Trophoblast cell (in vitro differentiated cells and primary cell): ENCODE data around the gene SNX27.

Experiments
- DNase-seq, 2 donors: peaks; one replicate each; pipeline ENCODE4 v3.0.0-alpha.2; 2016
- H2AFZ ChIP-seq: 2 replicates; pipeline ENCODE4 v1.6.1; 2013; ENCODE audit warnings: low read length, moderate library complexity, mild to moderate bottlenecking; ENCODE audit not compliant: insufficient read depth, poor library complexity
- H2AK5ac ChIP-seq: 2 replicates; pipeline ENCODE4 v1.6.1; 2013; ENCODE audit warnings: mild to moderate bottlenecking, low read length
- H2BK120ac ChIP-seq: 2 replicates; pipeline ENCODE4 v1.6.1; 2013; ENCODE audit warnings: low read length, mild to moderate bottlenecking, moderate library complexity; ENCODE audit not compliant: insufficient read depth, poor library complexity
- H2BK12ac ChIP-seq: 2 replicates; pipeline ENCODE4 v1.6.1; 2013; ENCODE audit warnings: mild to moderate bottlenecking, low read length, moderate library complexity
- H2BK5ac ChIP-seq: 2 replicates; pipeline ENCODE4 v1.6.1; 2013; ENCODE audit warnings: low read length, low read depth, moderate library complexity, mild to moderate bottlenecking; ENCODE audit not compliant: poor library complexity
- H3K14ac ChIP-seq: 2 replicates; pipeline ENCODE4 v1.6.1; 2013; ENCODE audit warnings: mild to moderate bottlenecking, low read length
- H3K18ac ChIP-seq: 2 replicates; pipeline ENCODE4 v1.6.1; 2013; ENCODE audit warnings: mild to moderate bottlenecking, low read length
- H3K23ac ChIP-seq: 2 replicates; pipeline ENCODE4 v1.6.1; 2013; ENCODE audit warnings: low read length
- H3K27ac ChIP-seq: 2 replicates; pipeline ENCODE4 v1.5.1; 2013; ENCODE audit warnings: low read depth, mild to moderate bottlenecking, inconsistent platforms, low read length, moderate library complexity
- H3K27me3 ChIP-seq: 2 replicates; pipeline ENCODE4 v1.6.1; 2013; ENCODE audit warnings: inconsistent platforms, mild to moderate bottlenecking, low read length, moderate library complexity; ENCODE audit not compliant: insufficient read depth
- H3K36me3 ChIP-seq, 2 experiments: 1 replicate in 1 of 2; 2 replicates in 1 of 2; pipeline ENCODE4 v1.6.1; 2013; ENCODE audit warnings: low read length in 2 of 2, mild to moderate bottlenecking in 2 of 2, moderate library complexity in 1 of 2; ENCODE audit not compliant: insufficient read depth in 2 of 2, control insufficient read depth in 1 of 2
- H3K4ac ChIP-seq: 2 replicates; pipeline ENCODE4 v1.6.1; 2013; ENCODE audit warnings: low read depth, mild to moderate bottlenecking, low read length, moderate library complexity
- H3K4me1 ChIP-seq, 2 experiments: 1 replicate in 1 of 2; 2 replicates in 1 of 2; pipeline ENCODE4 v1.6.1; 2013; ENCODE audit warnings: low read length in 2 of 2, mild to moderate bottlenecking in 2 of 2, moderate library complexity in 1 of 2; ENCODE audit not compliant: insufficient read depth in 2 of 2, control insufficient read depth in 1 of 2
- H3K4me2 ChIP-seq: 2 replicates; pipeline ENCODE4 v1.6.1; 2013; ENCODE audit warnings: inconsistent platforms, mild to moderate bottlenecking, low read length, moderate library complexity
- H3K4me3 ChIP-seq: 2 replicates; pipeline ENCODE4 v1.5.1; 2013; ENCODE audit warnings: mild to moderate bottlenecking, low read depth, low read length, inconsistent platforms
- H3K79me1 ChIP-seq: one replicate; pipeline ENCODE4 v1.6.1; 2013; ENCODE audit warnings: low read length
- H3K79me2 ChIP-seq: 2 replicates; pipeline ENCODE4 v1.6.1; 2013; ENCODE audit warnings: low read length, mild to moderate bottlenecking; ENCODE audit not compliant: control insufficient read depth, insufficient read depth, poor library complexity
- H3K9ac ChIP-seq: 2 replicates; pipeline ENCODE4 v1.6.1; 2013; ENCODE audit warnings: mild to moderate bottlenecking, low read length
- H3K9me3 ChIP-seq: 2 replicates; pipeline ENCODE4 v1.6.1; 2013; ENCODE audit warnings: low read depth, mild to moderate bottlenecking, control low read depth, inconsistent platforms, low read length; ENCODE audit not compliant: insufficient read depth
- H4K12ac ChIP-seq: 2 replicates; pipeline ENCODE4 v1.6.1; 2013; ENCODE audit warnings: low read depth, mild to moderate bottlenecking, low read length, moderate library complexity
- H4K8ac ChIP-seq: 2 replicates; pipeline ENCODE4 v1.6.1; 2013; ENCODE audit warnings: low read depth, mild to moderate bottlenecking, low read length, moderate library complexity
- H4K91ac ChIP-seq: one replicate; pipeline ENCODE4 v1.6.1; 2013; ENCODE audit warnings: low read depth, mild to moderate bottlenecking, low read length, moderate library complexity
- WGBS: extraction: QIAGEN DNeasy Blood & Tissue Kit; methylation state at CpG from one replicate; pipeline ENCODE4 v1.1.7; 2013; ENCODE audit warnings: missing lambda C conversion rate; ENCODE audit not compliant: insufficient read length, insufficient coverage; ENCODE audit errors: extremely low coverage; 5-methylcytosine and 5-hydroxymethylcytosine counted together

Gene SNX27

DNA sequence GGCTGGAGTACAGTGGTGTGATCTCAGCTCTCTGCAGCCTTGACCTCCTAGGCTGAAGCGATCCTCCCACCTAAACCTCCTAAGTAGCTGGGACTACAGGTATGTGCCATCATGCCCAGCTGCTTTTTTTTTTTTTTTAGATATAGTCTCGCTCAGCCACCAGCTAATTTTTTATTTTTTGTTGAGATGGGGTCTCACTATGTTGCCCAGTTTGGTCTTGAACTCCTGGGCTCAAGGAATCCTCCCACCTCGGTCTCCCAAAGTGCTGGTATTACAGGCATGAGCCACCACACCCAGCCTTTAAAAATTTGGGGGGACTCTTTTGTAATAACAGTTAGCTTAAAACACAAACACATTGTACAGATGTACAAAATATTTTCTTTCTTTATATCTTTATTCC lies 1.7 kb upstream of the SNX27 start:
- Histone ChIP-seq H3K4me3 (no peak overlapping the region), H3K4me2 (no peak overlapping the region), H3K27me3 (no peaks in the 10 kb centered on the region), H3K79me1 (peaks cover 16% of the 10 kb centered on the region), H3K18ac (no peak overlapping the region), H3K27ac (no peak overlapping the region), H4K8ac (no peak overlapping the region), H2AFZ (no peak overlapping the region), H3K36me3 (no peaks in the 10 kb centered on the region), H4K12ac (no peak overlapping the region), H3K9ac (no peak overlapping the region), H2BK120ac (no peak overlapping the region), H3K79me2 (peaks cover 8% of the 10 kb centered on the region), H2AK5ac (no peak overlapping the region), H2BK12ac (no peak overlapping the region), H3K9me3 (no peaks in the 10 kb centered on the region), H4K91ac (no peak overlapping the region), H3K14ac (no peak overlapping the region), H3K23ac (no peak overlapping the region), H3K4ac (no peak overlapping the region), H2BK5ac (no peak overlapping the region), H3K4me1 (peaks cover 17 to 18% of the 10 kb centered on the region in 2 experiments)
- no CpG with 5 or more reads among the region's 3 CpGs for WGBS
- no peak for DNase-seq

DNA sequence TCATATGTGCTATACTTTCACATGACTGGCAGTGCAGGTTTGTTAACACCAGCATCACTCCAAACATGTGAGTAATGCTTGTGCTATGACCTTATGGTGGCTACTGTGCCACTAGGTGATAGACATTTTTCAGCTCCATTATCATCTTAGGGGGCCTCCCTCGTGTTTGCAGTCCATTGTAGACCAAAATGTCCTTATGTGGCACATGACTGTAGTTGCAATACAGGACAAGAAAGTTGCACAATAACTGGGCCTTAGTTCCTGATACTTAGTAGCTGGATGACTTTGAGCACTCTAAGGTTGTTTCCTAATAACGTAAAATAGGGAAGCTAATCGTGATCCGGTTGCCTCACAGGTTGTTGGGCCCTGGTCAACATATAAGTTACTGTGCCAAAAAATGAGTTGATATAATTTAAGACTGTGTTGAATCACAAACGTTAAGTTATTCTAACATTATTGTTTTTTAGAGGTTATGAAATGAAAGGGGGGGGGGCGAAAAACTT lies 511 bp upstream of the SNX27 start:
- H3K23ac ChIP-seq, result no peak overlapping the region
- peaks cover 8% of the 10 kb centered on the region for H3K79me2 ChIP-seq
- no peak overlapping the region for H4K12ac ChIP-seq
- H3K36me3 ChIP-seq, result no peaks in the 10 kb centered on the region
- no peak overlapping the region for H2AFZ ChIP-seq
- peak overlapping the region; percentile 30 for H3K4me2 ChIP-seq
- no peak overlapping the region for H3K18ac ChIP-seq
- H3K9me3 ChIP-seq, result no peaks in the 10 kb centered on the region
- no peak overlapping the region for H3K4ac ChIP-seq
- no peak overlapping the region for H3K14ac ChIP-seq
- peaks cover 16% of the 10 kb centered on the region for H3K79me1 ChIP-seq
- no peak overlapping the region for H2BK5ac ChIP-seq
- H3K9ac ChIP-seq, result no peak overlapping the region
- no peak overlapping the region for H3K4me3 ChIP-seq
- H2BK12ac ChIP-seq, result no peak overlapping the region
- H3K27ac ChIP-seq, result peak overlapping the region; percentile 49
- no peaks in the 10 kb centered on the region for H3K27me3 ChIP-seq
- peak; percentile 95 to 99 for DNase-seq
- H4K91ac ChIP-seq, result peak overlapping the region; percentile 29
- no CpG with 5 or more reads among the region's 6 CpGs for WGBS
- H2BK120ac ChIP-seq, result no peak overlapping the region
- no peak overlapping the region for H4K8ac ChIP-seq
- H2AK5ac ChIP-seq, result no peak overlapping the region
- peaks cover 14 to 15% of the 10 kb centered on the region in 2 experiments for H3K4me1 ChIP-seq

DNA sequence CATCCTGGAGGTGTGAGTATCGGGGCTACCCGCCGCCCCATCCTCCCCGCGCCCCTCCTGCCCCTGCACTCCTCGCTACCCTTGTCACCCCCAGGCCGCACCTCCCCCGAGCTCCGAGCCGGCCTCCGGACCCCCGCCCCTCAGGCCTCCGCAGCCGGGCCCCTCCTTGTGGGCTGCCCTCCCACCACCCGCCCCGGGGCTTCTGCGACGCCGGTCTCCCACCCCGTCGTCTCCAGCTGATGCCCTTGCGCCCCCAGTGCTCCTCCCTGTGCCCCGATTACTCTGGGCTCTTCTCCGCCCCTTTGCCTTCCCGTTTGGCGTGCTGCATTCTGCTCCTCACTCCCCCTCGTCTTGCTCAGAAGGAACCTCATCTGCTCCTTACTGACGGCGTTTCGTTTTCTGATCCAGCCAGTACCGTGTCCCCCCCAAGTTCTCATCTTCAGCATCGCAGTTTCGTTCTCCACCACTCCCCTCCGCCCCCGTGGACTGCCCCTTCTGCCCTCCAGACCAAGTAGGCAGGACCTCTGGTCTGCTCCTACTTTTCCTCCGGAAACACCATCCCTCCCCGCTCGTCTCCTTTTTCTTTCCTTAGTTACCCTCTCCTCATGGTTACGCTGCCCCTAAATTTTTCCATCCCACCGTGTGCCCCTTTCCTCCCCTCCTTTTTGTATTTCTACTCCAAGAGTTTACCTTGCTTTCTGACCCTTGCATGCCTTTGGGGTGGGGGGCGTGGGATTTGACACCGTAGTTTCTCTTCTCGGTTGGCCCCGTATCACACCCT lies 841 bp downstream of the SNX27 start:
- Histone ChIP-seq H2AK5ac (peak overlapping the region; percentile 56), H3K79me1 (peaks cover 11% of the 10 kb centered on the region), H2BK12ac (no peak overlapping the region), H3K9ac (peak overlapping the region; percentile 83), H2AFZ (peak overlapping the region; percentile 97), H3K18ac (peak overlapping the region; percentile 97), H3K4ac (peak overlapping the region; percentile 75), H3K79me2 (peaks cover 8% of the 10 kb centered on the region), H3K27ac (peak overlapping the region; percentile 78), H2BK5ac (peak overlapping the region; percentile 92), H3K36me3 (no peaks in the 10 kb centered on the region), H3K14ac (peak overlapping the region; percentile 95), H4K12ac (peak overlapping the region; percentile 82), H4K91ac (peak overlapping the region; percentile 98), H3K4me2 (peak overlapping the region; percentile 55), H3K9me3 (no peaks in the 10 kb centered on the region), H3K4me1 (peaks cover 9 to 11% of the 10 kb centered on the region in 2 experiments), H3K4me3 (peak overlapping the region; percentile 98), H3K23ac (no peak overlapping the region), H2BK120ac (peak overlapping the region; percentile 94), H3K27me3 (no peaks in the 10 kb centered on the region), H4K8ac (peak overlapping the region; percentile 98)
- whole genome bisulfite sequencing, result no CpG with 5 or more reads among the region's 44 CpGs
- no peak for DNase-seq

DNA sequence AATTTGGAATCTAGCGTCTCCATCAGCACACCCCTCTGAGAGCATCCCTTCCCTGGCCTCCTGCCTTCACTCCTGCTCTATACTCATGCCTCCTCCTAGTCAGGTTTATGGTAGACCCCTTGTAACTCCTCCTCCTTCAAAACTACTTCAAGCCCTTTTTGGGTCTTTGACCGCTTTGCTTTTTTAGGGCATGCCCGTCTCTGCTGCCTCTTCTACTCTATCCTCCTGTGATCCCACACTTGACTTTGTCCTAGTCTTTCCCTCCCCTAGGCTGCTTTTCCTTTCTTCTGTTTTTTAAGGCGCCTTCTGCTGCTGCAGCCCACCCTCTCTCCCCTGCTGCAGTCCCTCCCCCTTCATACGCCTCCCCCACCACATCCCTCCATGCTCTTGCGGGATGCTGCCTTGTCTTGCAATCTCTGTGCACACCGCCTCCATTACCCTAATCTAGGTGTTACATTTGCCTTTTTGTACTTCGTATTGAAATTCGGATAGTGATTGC lies 1.5 kb downstream of the SNX27 start:
- Histone ChIP-seq H4K12ac (no peak overlapping the region), H3K79me1 (peaks cover 9% of the 10 kb centered on the region), H3K4ac (peak overlapping the region; percentile 28), H4K91ac (no peak overlapping the region), H3K18ac (peak overlapping the region; percentile 47), H2AK5ac (no peak overlapping the region), H2BK120ac (no peak overlapping the region), H2BK5ac (no peak overlapping the region), H3K14ac (no peak overlapping the region), H3K9me3 (no peaks in the 10 kb centered on the region), H3K27me3 (no peaks in the 10 kb centered on the region), H4K8ac (no peak overlapping the region), H2BK12ac (no peak overlapping the region), H3K79me2 (peaks cover 8% of the 10 kb centered on the region), H3K27ac (no peak overlapping the region), H3K4me1 (peaks cover 6 to 10% of the 10 kb centered on the region in 2 experiments), H3K36me3 (no peaks in the 10 kb centered on the region), H2AFZ (peak overlapping the region; percentile 97), H3K23ac (peak overlapping the region; percentile 11), H3K9ac (no peak overlapping the region), H3K4me3 (peak overlapping the region; percentile 98), H3K4me2 (peak overlapping the region; percentile 55)
- WGBS, result no CpG with 5 or more reads among the region's 9 CpGs
- DNase-seq, result no peak
